AG09319 (cell line): ENCODE measurements around the gene IGSF9B.

Source experiments
- DNase-seq: peaks from one replicate; pipeline ENCODE4 v3.0.0-alpha.2; 2010; ENCODE audit warnings: low read depth; ENCODE audit errors: extremely low read depth
- CTCF ChIP-seq: IDR thresholded peaks from 2 replicates; pipeline ENCODE4 v1.5.1; 2011; ENCODE audit warnings: low read depth, mild to moderate bottlenecking, inconsistent platforms, low read length, moderate library complexity

Gene IGSF9B

DNA sequence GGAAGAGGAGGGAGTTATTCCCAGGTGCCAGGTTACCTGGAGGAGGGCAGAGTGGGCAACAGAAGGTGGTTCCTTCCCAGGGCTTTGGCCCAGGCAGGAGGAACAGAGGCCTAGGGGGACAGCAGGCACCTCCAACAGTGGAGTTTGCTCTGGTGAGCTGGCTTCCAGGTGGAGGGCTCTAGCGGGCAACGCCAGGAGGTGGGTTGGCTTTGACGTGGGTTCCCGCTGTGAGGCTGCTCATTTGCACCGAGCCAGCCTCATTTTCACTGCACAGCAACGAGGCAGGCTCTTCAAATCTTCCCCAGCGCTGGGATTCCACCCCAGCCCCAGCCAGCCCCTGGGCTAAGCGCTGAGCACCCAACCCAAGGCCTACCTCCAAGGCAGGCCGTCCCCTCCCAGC is 8.1 kb downstream of the IGSF9B start:
- no peak for DNase-seq
- TF ChIP-seq CTCF = no peak

GRCh38 chr11:133947321-133947756 is 9.4 kb downstream of the IGSF9B start:
- TF ChIP-seq CTCF = peak; percentile 29

GRCh38 chr11:133946541-133947318 is 10.0 kb downstream of the IGSF9B start:
- TF ChIP-seq CTCF = no peak
- DNase-seq = no peak

More at GRCh38 chr11:133947321-133947756, 9.4 kb downstream of the IGSF9B start:
- no peak for DNase-seq

DNA sequence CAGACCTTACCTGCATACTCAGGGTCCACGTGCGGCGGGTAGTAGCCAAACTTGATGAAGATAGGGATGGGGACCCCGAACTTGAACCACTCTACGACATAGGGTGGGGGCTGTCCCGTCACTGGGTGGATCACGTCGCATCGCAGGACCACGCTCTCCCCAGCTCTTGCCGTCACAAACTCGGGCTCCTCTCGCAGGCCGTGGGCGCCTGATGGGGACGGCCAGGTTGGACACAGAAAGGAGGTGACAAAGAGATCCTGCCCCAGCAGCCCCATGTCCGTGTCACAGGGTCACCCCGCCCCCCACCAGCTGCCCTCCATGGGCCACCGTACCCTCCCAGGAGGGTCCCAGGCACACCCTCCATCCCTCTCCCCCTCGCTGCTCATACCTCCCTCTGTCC is 10.7 kb downstream of the IGSF9B start:
- no peak for TF ChIP-seq CTCF
- DNase-seq = no peak

DNA sequence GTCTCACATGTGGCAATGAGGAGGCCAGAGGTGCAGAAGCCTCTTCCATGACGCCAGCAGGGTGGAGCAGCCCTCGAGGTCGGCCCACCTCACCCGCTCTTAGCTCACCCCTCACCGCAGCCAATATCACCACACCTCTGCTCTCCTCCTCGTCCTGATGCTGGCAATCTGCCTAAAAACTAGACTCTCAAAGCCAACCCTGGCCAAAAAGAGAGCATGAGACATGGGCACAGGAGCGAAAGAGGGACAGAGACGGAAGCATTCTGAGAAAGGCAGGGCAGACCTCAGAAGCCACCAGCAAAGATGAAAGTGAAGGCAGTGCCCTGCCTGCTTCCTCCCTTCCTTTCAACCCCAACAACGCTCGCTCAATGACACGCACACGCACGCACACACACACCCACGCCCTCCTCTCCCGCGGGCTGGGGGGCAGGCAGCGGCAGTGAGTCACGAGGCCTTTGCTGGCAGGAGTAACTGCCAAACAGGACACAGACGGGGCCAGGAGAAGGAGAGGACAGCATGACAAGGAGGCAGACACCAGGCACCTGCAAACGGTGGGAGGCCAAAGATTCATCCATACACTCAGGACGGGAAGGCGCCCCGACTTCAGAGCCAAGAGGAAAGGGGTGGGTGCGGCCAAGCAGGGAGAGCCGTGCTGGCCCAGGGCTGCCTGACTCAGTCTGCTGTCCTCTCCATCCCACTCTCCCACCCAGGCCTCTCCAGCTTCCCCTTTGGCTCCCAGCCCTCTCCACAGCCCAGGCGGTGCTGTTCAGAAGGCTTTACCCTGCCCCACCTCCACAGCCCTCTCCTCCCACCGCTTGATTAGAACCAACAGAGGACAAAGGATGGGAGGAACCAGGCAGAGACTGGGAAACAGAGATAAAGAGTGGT is 11.4 kb downstream of the IGSF9B start:
- no peak for TF ChIP-seq CTCF
- no peak for DNase-seq

- DNase-seq = no peak
- TF ChIP-seq CTCF = no peak
These were observed 12.6 kb downstream of the IGSF9B start for GRCh38 chr11:133943950-133944698.

DNA sequence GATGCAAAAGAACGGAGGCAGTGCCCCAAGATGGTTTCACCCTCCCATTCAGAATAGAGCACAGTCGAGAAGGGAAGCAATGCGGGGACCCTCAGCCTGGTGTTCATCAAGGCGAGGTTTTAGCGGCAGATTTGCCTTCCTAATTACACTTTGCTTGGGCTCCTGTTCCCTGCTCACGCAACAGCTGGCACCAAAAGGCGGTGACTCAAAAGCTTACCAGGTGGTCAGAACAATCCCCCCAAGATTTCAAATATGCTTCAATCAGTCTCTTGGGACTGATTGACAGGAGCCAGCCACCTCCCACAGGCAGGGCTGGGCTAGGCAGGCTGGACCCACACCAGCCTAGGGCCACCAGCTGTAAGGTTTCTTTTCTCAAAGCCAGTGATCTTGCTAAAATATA is 14.2 kb downstream of the IGSF9B start:
- no peak for DNase-seq
- no peak for TF ChIP-seq CTCF
